Left ventricle myocardium superior (tissue), 1 donor: ENCODE measurements around the gene C5. TPM values are rescaled to one million over a fixed set of nuclear protein-coding genes. Genes with fewer than 3 reads are reported as not detected.
"Not testable (repeated sequence)": the region's sequence is repeated elsewhere in the genome, so short reads cannot be mapped to it uniquely, and the experiment has no call there.

Source experiments
- ATAC-seq: fragments of 200-7000 bp; cut with Tn5 transposase; one replicate; pipeline ENCODE4 v1.9.1; 2020; ENCODE audit warnings: mild to moderate bottlenecking, moderate library complexity
- DNase-seq: peaks from one replicate; pipeline ENCODE4 v3.0.0-alpha.2; 2020
- intact Hi-C: fragments of 100-400 bp; cut with micrococcal nuclease; formaldehyde crosslinking; loops from one replicate; pipeline ENCODE4 v1.11.0; 2022
- total RNA-seq: library from RNA; stranded (reverse); fragmentation: NEBNext Ultra II Directional; extraction: Animal tissue kit (Norgen Biotek cat#: 25700); gene quantifications from one replicate; pipeline ENCODE4 v1.2.1, GENCODE V29; 2021
- donor health status: DM: no; HTN: yes; CAD: no; lungs with severe emphysema.

C5 gene
- total RNA-seq, 1 donor from 2014 or later = 0.69 TPM

GRCh38 chr9:120989065-120989464, 61.0 kb downstream of the C5 start:
- ATAC-seq (no peak), DNase-seq (no peak)
- intact Hi-C loops = no loop called here

GRCh38 chr9:120985819-120986222, 64.3 kb downstream of the C5 start:
- DNase-seq = no peak
- peak; percentile 47 for ATAC-seq
- intact Hi-C loops = no loop called here

- ATAC-seq = no peak
- intact Hi-C loops = loop anchor here (5.0 kb wide), 1 partner anchor 74 kb away; no protein-coding TSS in a partner anchor
- no peak for DNase-seq
These were observed 66.7 kb downstream of the C5 start for GRCh38 chr9:120983259-120983837.

GRCh38 chr9:120982836-120983235, 67.2 kb downstream of the C5 start:
- intact Hi-C loops = loop anchor here (5.0 kb wide), 1 partner anchor 74 kb away; no protein-coding TSS in a partner anchor
- ATAC-seq = no peak
- no peak for DNase-seq

- DNase-seq (no peak), ATAC-seq (no peak)
- intact Hi-C loops = loop anchor here (5.0 kb wide), 1 partner anchor 76 kb away; no protein-coding TSS in a partner anchor
These were observed 69.1 kb downstream of the C5 start for GRCh38 chr9:120980951-120981350.

- no peak for ATAC-seq
- intact Hi-C loops = loop anchor here (5.0 kb wide), 1 partner anchor 78 kb away; no protein-coding TSS in a partner anchor
- DNase-seq = no peak
These were observed 70.3 kb downstream of the C5 start for GRCh38 chr9:120979797-120980196.

GRCh38 chr9:120978987-120979386, 71.1 kb downstream of the C5 start:
- ATAC-seq (no peak), DNase-seq (no peak)
- intact Hi-C loops = no loop called here

- intact Hi-C loops = no loop called here
- ATAC-seq (no peak), DNase-seq (no peak)
These were observed 72.8 kb downstream of the C5 start for GRCh38 chr9:120977321-120977720.

GRCh38 chr9:120974921-120975320, 75.2 kb downstream of the C5 start:
- intact Hi-C loops = no loop called here
- no peak for ATAC-seq
- DNase-seq = no peak

- DNase-seq (no peak), ATAC-seq (no peak)
- intact Hi-C loops = no loop called here
These were observed 75.9 kb downstream of the C5 start for GRCh38 chr9:120974181-120974580.

GRCh38 chr9:120971938-120972337, 78.1 kb downstream of the C5 start:
- intact Hi-C loops = no loop called here
- DNase-seq (no peak), ATAC-seq (no peak)

GRCh38 chr9:120971471-120971870, 78.6 kb downstream of the C5 start:
- intact Hi-C loops, ATAC-seq, DNase-seq: not testable (repeated sequence)

- no peak for ATAC-seq
- DNase-seq = no peak
- intact Hi-C loops = no loop called here
These were observed 79.8 kb downstream of the C5 start for GRCh38 chr9:120970244-120970643.

- ATAC-seq = peak; percentile 85
- no peak for DNase-seq
- intact Hi-C loops = no loop called here
These were observed 84.1 kb downstream of the C5 start for GRCh38 chr9:120966013-120966369.

- ATAC-seq = peak; percentile 80
- intact Hi-C loops = no loop called here
- peak; percentile 27 for DNase-seq
These were observed 84.6 kb downstream of the C5 start for GRCh38 chr9:120965344-120966012.

- no peak for DNase-seq
- no peak for ATAC-seq
- intact Hi-C loops = no loop called here
These were observed 88.1 kb downstream of the C5 start for GRCh38 chr9:120961936-120962335.

GRCh38 chr9:120960001-120960400, 90.1 kb downstream of the C5 start:
- no peak for DNase-seq
- intact Hi-C loops = no loop called here
- ATAC-seq = no peak

- intact Hi-C loops = no loop called here
- DNase-seq (no peak), ATAC-seq (no peak)
These were observed 93.2 kb downstream of the C5 start for GRCh38 chr9:120956862-120957261.

GRCh38 chr9:120951960-120952618, 98.0 kb downstream of the C5 start:
- DNase-seq = no peak
- intact Hi-C loops = no loop called here
- no peak for ATAC-seq
